Aorta (tissue), 5 donors: ENCODE results near the gene TEDC1. TPM values are rescaled to one million over a fixed set of nuclear protein-coding genes. Genes with fewer than 3 reads are reported as not detected.

Source experiments
- ATAC-seq: fragments of 200-7000 bp; cut with Tn5 transposase; one replicate; pipeline ENCODE4 v1.9.1; 2022; ENCODE audit warnings: moderate library complexity; ENCODE audit not compliant: low FRiP score
- DNase-seq, 2 donors: peaks; one replicate each; pipeline ENCODE4 v3.0.0-alpha.2; 2020
- H3K27ac ChIP-seq, 2 donors: one replicate each; pipeline ENCODE4 v1.5.1; 2013; ENCODE audit warnings: low read length in 2 of 2, mild to moderate bottlenecking in 2 of 2, moderate library complexity in 2 of 2, control low read depth in 1 of 2, inconsistent platforms in 1 of 2, low read depth in 1 of 2
- H3K27me3 ChIP-seq, 2 donors: one replicate each; pipeline ENCODE4 v1.6.1; 2013; ENCODE audit warnings: control low read depth in 1 of 2, low read length in 1 of 2, mild to moderate bottlenecking in 1 of 2, moderate library complexity in 1 of 2; ENCODE audit not compliant: insufficient read depth in 2 of 2, control insufficient read depth in 1 of 2
- H3K36me3 ChIP-seq, 2 donors: one replicate each; pipeline ENCODE4 v1.6.1; 2013; ENCODE audit warnings: control low read depth in 1 of 2, low read length in 1 of 2, mild to moderate bottlenecking in 1 of 2; ENCODE audit not compliant: insufficient read depth in 2 of 2, control insufficient read depth in 1 of 2
- H3K4me1 ChIP-seq, 2 donors: one replicate each; pipeline ENCODE4 v1.6.1; 2013; ENCODE audit warnings: low read length in 2 of 2, control low read depth in 1 of 2, mild to moderate bottlenecking in 1 of 2, moderate library complexity in 1 of 2; ENCODE audit not compliant: insufficient read depth in 2 of 2, control insufficient read depth in 1 of 2
- H3K4me3 ChIP-seq, 2 donors: one replicate each; pipeline ENCODE4 v1.5.1; 2013; ENCODE audit warnings: low read length in 2 of 2, control low read depth in 1 of 2, mild to moderate bottlenecking in 1 of 2
- H3K9me3 ChIP-seq: one replicate; pipeline ENCODE4 v1.6.1; 2013; ENCODE audit warnings: mild to moderate bottlenecking, low read length; ENCODE audit not compliant: control insufficient read depth
- WGBS, 2 donors: extraction: QIAGEN DNeasy Blood & Tissue Kit; methylation state at CpG; one replicate each; pipeline ENCODE4 v1.1.7; 2013; 5-methylcytosine and 5-hydroxymethylcytosine counted together
- intact Hi-C, 2 donors: fragments of 100-400 bp; cut with DNase I; formaldehyde crosslinking; loops; one replicate each; pipeline versions ENCODE4 v1.14.2 to v1.15.0; 2022
- polyA plus RNA-seq, 2 donors: library from polyadenylated mRNA; stranded (reverse); fragments of 200-250 nt; gene quantifications; one replicate each; pipeline ENCODE4 v1.2.3, GENCODE V29; 2013
- total RNA-seq, 2 donors: library from RNA; stranded (reverse); fragmentation: NEBNext Ultra II Directional; extraction: Animal tissue kit (Norgen Biotek cat#: 25700); gene quantifications; one replicate each; pipeline ENCODE4 v1.2.1, GENCODE V29; 2021
- donor health status: healthy with polysubstance abuse.
- donor health status: Bipolar disorder and iron deficiency.
- donor health status: DM: no; HTN: no; CAD: no.
- donor health status: DM: no; HTN: no; CAD: no.
- donor health status: DM: yes; HTN: yes; CAD: no.

The TEDC1 gene
- total and polyA plus RNA-seq, 4 donors, result 8.6 to 33.8 (median 20.1) TPM

DNA sequence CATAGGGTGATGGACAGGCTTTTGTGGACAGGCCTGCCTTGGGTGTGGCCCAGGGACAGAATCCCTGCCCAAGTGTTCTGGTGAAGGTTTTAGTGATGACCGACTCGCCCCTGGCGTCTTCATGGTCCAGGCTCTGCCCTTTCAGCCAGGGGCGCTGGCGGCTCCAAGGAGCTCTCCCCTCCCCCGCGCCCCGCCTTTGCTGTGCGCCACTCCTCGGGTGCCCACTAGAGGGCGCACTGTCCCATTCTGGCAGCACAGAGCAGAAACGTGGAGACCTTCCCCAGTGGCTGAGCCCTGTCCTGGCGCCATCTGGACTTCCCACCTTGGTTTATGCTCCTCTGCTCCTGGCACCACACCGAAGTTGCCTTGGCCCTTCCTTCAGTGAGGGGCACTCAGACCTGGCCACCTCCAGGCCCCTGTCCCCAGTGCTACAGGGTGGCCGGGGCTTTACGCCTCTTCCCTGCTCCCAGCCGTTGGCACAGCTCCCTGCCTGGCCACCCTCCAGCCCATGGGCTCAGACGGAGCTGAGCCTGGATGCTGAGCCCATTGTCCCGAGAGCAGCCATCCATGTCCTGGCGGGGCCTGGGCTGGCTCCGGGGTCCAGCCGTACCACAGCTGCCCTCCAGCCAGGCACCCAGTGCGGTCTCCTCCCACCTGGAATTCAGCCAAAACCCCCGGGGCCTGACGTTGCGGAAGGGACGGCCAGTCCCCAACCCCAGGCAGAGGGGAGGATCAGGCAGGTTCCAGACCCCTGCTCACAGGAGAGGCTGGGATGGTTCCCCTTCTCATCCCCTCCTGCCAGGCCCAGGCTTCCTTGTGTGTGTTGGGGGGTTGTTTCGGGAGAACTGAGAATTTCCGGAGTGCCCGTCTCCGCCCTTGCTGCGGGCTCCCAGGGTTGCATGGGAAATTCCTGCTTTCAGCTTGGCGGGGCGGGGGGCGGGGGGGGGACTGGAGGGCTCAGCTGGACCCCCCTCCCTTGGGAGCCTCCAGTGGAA is 9.9 kb upstream of the TEDC1 start:
- H3K27ac ChIP-seq, result peak overlapping the region; percentile 85 to 86
- H3K27me3 ChIP-seq, result no peaks in the 10 kb centered on the region
- peaks cover 0 to 2% of the 10 kb centered on the region in 2 donors for H3K4me1 ChIP-seq
- intact Hi-C loops, result loop anchor here (10.0 kb wide), 2 partner anchors 386 to 1756 kb away; no protein-coding TSS in a partner anchor
- peak overlapping the region; percentile 4 to 6 for H3K4me3 ChIP-seq
- no peaks in the 10 kb centered on the region for H3K36me3 ChIP-seq
- WGBS, 2 donors, result 0 to 1% methylated on average over 32 to 35 of the region's 35 CpGs
- H3K9me3 ChIP-seq, result no peaks in the 10 kb centered on the region
- ATAC-seq, result peak; percentile 82
- DNase-seq, result peak; percentile 93 to 97

DNA sequence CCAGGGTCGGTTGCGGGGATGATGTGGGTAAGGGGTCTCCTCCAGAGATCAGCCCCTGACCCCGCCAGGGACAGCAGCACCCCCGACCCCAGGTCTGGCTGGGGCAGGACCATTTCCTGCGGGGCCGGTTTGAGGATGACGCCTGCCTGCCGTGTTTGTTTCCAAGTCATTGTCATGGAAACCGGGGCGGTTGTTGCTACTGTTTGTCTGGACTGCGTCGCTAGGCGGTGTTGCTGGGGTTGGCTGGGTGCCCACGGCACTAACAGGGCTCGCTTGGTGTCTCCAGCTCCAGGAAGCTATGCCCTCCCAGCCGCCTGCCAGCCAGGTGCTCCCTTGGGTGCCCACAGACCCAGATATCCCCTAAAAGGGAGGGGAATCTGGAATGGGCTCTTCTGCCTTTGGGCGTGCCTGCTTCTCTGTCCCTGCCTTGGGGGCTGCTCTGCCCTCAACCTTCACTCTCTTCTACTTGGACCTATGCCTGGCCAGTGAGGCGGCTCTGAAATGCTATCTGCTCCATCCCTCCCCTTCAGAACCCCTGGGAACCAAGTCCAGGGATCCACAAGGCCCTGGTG is 9.1 kb upstream of the TEDC1 start:
- ATAC-seq, result peak; percentile 80
- Histone ChIP-seq H3K9me3 (no peaks in the 10 kb centered on the region), H3K36me3 (no peaks in the 10 kb centered on the region), H3K27ac (peak overlapping the region; percentile 85 to 99), H3K4me1 (peaks cover 0 to 2% of the 10 kb centered on the region in 2 donors), H3K27me3 (no peaks in the 10 kb centered on the region), H3K4me3 (no peak overlapping the region)
- peak; percentile 98 for DNase-seq
- intact Hi-C loops, result loop anchor here (10.0 kb wide), 2 partner anchors 387 to 1757 kb away; no protein-coding TSS in a partner anchor
- WGBS, 2 donors, result 0 to 1% methylated on average over 18 of the region's 18 CpGs

DNA sequence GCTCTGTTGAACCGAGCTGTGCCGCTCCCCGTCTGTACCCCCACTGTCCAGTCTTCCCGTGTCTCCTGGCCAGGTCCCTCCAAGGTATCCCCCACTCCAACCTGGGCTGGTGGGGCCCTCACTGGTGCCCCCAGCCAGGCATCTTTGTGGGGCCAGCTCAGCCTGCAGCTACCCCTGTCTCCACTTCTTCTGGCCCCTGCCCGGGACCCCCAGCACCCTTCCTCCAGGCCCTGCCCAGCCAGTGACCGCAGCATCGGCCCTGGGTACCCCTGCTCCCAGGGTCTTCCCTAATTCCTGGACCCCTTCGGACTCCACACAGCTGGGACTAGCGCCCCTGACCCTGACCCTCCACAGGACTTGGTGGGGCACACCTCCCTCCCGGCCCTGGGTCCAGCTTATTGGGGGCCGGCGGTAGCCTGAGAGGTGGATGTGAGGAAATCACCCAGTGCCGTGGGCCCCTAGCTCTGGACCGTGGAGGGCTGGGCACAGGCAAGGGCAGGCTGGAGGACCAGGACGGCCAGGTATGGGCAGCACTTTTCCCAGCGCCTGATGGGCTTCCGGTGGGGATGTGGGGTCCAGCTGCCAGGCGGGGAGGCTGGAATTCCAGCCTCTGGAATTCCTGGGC is 8.4 kb upstream of the TEDC1 start:
- Histone ChIP-seq H3K27ac (peak overlapping the region; percentile 69 to 99), H3K27me3 (no peaks in the 10 kb centered on the region), H3K4me3 (no peak overlapping the region), H3K9me3 (no peaks in the 10 kb centered on the region), H3K36me3 (no peaks in the 10 kb centered on the region), H3K4me1 (peaks cover 0 to 2% of the 10 kb centered on the region in 2 donors)
- ATAC-seq (no peak), DNase-seq (no peak)
- WGBS, 2 donors, result 39 to 41% methylated on average over 17 to 18 of the region's 18 CpGs
- intact Hi-C loops, result loop anchor here (10.0 kb wide), 2 partner anchors 388 to 1758 kb away; no protein-coding TSS in a partner anchor

DNA sequence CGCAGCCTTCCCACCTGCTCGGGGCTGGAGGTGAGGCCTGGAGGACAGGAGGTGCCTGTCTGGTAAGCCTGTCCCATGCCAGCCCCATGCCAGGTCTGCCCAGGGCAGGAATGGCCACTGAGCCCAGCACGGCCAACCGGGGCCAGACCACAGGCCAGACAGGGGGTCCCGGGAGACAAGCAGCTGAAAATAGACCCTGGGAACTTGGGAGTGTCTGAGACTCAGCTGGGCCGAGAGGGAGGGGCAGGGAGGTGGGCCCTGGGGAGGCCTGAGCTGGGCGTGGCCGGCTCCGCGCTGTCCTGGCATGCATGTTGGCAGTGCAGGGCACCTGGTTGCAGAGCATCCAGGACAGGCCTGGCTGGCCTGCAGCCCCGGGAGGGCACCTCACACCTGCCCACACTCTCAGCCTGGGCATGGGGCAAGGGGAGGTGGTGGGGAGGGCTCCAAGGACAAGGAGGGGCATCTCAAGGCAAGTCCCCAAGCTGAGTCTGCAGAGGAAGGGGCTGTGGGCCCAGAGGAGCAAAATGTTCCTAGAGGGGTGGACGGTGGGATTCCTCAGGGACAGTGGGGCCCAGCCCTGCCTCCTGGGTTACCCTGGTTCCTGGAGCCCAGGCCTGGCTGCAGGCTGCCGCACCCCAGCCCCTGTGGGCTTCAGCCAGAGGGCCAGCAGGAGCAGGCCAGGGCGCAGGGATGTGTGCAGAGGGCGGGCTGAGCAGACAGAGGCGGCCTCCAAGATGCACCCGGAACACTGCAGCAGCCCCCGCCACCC is 7.6 kb upstream of the TEDC1 start:
- WGBS, 2 donors, result 21 to 27% methylated on average over 15 to 18 of the region's 18 CpGs
- Histone ChIP-seq H3K4me1 (peaks cover 0 to 2% of the 10 kb centered on the region in 2 donors), H3K27ac (peak overlapping the region; percentile 69 to 99), H3K36me3 (no peaks in the 10 kb centered on the region), H3K4me3 (no peak overlapping the region), H3K9me3 (no peaks in the 10 kb centered on the region), H3K27me3 (no peaks in the 10 kb centered on the region)
- no peak for ATAC-seq
- DNase-seq, result peak in 1 of 2 donors; percentile 80
- intact Hi-C loops, result loop anchor here (10.0 kb wide), 2 partner anchors 389 to 1759 kb away; no protein-coding TSS in a partner anchor

- Histone ChIP-seq H3K4me1 (peaks cover 0 to 2% of the 10 kb centered on the region in 2 donors), H3K27me3 (no peaks in the 10 kb centered on the region), H3K36me3 (no peaks in the 10 kb centered on the region), H3K4me3 (no peak overlapping the region), H3K27ac (peak overlapping the region; percentile 17 to 99), H3K9me3 (no peaks in the 10 kb centered on the region)
- DNase-seq (peak; percentile 78 to 92), ATAC-seq (no peak)
- intact Hi-C loops, result loop anchor here (10.0 kb wide), 2 partner anchors 390 to 1760 kb away; no protein-coding TSS in a partner anchor
- WGBS, 2 donors, result 45% methylated on average over 20 of the region's 20 CpGs
Measured at GRCh38 chr14:105484069-105484996, 6.7 kb upstream of the TEDC1 start.

- Histone ChIP-seq H3K36me3 (no peaks in the 10 kb centered on the region), H3K27ac (peak overlapping the region in 1 of 2 donors; percentile 99), H3K4me3 (no peak overlapping the region), H3K27me3 (no peaks in the 10 kb centered on the region), H3K4me1 (peaks cover 0 to 2% of the 10 kb centered on the region in 2 donors), H3K9me3 (no peaks in the 10 kb centered on the region)
- intact Hi-C loops, result loop anchor here (10.0 kb wide), 2 partner anchors 390 to 1760 kb away; no protein-coding TSS in a partner anchor
- no peak for DNase-seq
- WGBS, 2 donors, result 86 to 87% methylated on average over 16 of the region's 16 CpGs
- no peak for ATAC-seq
Measured at GRCh38 chr14:105484997-105485393, 6.1 kb upstream of the TEDC1 start.

- DNase-seq, result no peak
Measured at GRCh38 chr14:105485739-105486162, 5.3 kb upstream of the TEDC1 start.

More at GRCh38 chr14:105485739-105486162, 5.3 kb upstream of the TEDC1 start:
- ATAC-seq, result no peak
- Histone ChIP-seq H3K4me1 (peaks cover 0 to 2% of the 10 kb centered on the region in 2 donors), H3K27ac (peak overlapping the region in 1 of 2 donors; percentile 99), H3K36me3 (no peaks in the 10 kb centered on the region), H3K27me3 (no peaks in the 10 kb centered on the region), H3K9me3 (no peaks in the 10 kb centered on the region), H3K4me3 (no peak overlapping the region)
- intact Hi-C loops, result loop anchor here (10.0 kb wide), 2 partner anchors 391 to 1761 kb away; no protein-coding TSS in a partner anchor
- 30 to 36% methylated on average over 12 of the region's 12 CpGs for WGBS, 2 donors
